ENCODE data around the gene DOCK4. TPM values are rescaled to one million over a fixed set of nuclear protein-coding genes. Genes with fewer than 3 reads are reported as not detected.

DOCK4 gene
- polyA plus RNA-seq, 1 donor (not counting 4 experiments of a cell fraction or from before 2014, with no cell fraction given): 13.9 TPM

GRCh38 chr7:111694376-111694775 is 511.8 kb downstream of the DOCK4 start:
- H4K20me1 ChIP-seq (ENCODE audit: control insufficient read depth, extremely low read depth, insufficient read depth, low read length): no peaks in the 10 kb centered on the region
- H3K9ac ChIP-seq (ENCODE audit: control insufficient read depth, extremely low read depth, insufficient read depth, low read length): no peak overlapping the region
- FAIRE-seq: peak; percentile 13
- no peak overlapping the region for H3K4me3 ChIP-seq (ENCODE audit: control insufficient read depth in 2 of 3, extremely low read depth in 1 of 3, insufficient read depth in 2 of 3, low read depth in 1 of 3, low read length in 3 of 3)
- H3K27me3 ChIP-seq (ENCODE audit: control insufficient read depth, extremely low read depth, insufficient read depth, low read length): no peaks in the 10 kb centered on the region
- no peaks in the 10 kb centered on the region for H3K79me2 ChIP-seq (ENCODE audit: control insufficient read depth, insufficient read depth, low read length)
- TF ChIP-seq EZH2 (IDR thresholded peaks at IDR 0.05; ENCODE audit: low read length): no peak
- TF ChIP-seq, protein P1, sequence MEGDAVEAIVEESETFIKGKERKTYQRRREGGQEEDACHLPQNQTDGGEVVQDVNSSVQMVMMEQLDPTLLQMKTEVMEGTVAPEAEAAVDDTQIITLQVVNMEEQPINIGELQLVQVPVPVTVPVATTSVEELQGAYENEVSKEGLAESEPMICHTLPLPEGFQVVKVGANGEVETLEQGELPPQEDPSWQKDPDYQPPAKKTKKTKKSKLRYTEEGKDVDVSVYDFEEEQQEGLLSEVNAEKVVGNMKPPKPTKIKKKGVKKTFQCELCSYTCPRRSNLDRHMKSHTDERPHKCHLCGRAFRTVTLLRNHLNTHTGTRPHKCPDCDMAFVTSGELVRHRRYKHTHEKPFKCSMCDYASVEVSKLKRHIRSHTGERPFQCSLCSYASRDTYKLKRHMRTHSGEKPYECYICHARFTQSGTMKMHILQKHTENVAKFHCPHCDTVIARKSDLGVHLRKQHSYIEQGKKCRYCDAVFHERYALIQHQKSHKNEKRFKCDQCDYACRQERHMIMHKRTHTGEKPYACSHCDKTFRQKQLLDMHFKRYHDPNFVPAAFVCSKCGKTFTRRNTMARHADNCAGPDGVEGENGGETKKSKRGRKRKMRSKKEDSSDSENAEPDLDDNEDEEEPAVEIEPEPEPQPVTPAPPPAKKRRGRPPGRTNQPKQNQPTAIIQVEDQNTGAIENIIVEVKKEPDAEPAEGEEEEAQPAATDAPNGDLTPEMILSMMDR (optimal IDR thresholded peaks at IDR 0.05 in 1 of 3, IDR thresholded peaks at IDR 0.05 in 1 of 3, conservative IDR thresholded peaks at IDR 0.05 in 1 of 3; ENCODE audit: extremely low read depth in 1 of 3, insufficient read depth in 2 of 3, low read length in 3 of 3): no peak
- H3K9me3 ChIP-seq (ENCODE audit: control insufficient read depth, low read depth, low read length): no peaks in the 10 kb centered on the region
- H3K9me1 ChIP-seq (ENCODE audit: control insufficient read depth, extremely low read depth, insufficient read depth, low read length): no peaks in the 10 kb centered on the region
- H2AFZ ChIP-seq (ENCODE audit: control insufficient read depth, low read length): no peak overlapping the region
- dilution Hi-C loops (cut with MboI; ENCODE audit: extremely low pct_ligation_motif_present, low sequenced_read_pairs): no loop called here
- H3K4me2 ChIP-seq (ENCODE audit: control insufficient read depth, extremely low read depth, insufficient read depth, low read depth, low read length): no peak overlapping the region
- H3K27ac ChIP-seq (ENCODE audit: control insufficient read depth, insufficient read depth, low read length): no peak overlapping the region
- H3K4me1 ChIP-seq (ENCODE audit: control insufficient read depth, extremely low read depth, insufficient read depth, low read length): no peaks in the 10 kb centered on the region
- no peak for DNase-seq (ENCODE audit: low read depth, low spot score)
- no peaks in the 10 kb centered on the region for H3K36me3 ChIP-seq (ENCODE audit: control insufficient read depth in 2 of 2, extremely low read depth in 1 of 2, insufficient read depth in 2 of 2, low read length in 2 of 2)

DNA sequence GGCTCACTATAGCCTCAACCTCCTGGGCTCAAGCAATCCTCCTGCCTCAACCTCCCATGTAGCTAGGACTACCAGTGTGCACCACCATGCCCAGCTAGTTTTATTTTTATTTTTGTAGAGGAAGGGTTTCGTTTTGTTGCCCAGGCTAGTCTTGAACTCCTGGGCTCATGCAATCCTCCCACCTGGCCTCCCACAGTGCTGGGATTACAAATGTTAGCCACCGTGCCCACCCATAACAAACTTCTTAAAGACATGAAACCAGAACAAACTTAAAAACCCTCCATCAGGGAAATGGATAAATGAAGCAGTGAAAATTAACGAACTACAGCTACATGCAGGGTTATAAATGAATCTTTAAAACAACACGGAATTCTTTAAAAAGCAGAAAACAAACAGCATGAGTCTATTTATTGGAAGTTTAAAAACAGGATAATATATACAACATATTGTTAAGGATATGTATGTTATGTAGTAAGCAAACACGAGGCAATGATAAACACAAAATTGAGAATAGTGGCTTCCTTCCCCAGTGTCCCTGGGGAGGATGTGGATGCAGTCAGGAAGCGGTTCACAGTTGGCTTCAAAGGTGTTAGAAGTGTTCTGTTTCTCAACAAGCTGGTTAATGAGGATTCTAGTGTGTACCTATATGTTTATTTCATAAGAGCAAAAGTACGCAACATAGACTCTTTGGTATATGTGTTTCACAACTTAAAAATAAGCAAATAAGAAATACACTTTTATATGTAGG is 515.7 kb downstream of the DOCK4 start:
- dilution Hi-C loops (cut with MboI; ENCODE audit: extremely low pct_ligation_motif_present, low sequenced_read_pairs): no loop called here
- Histone ChIP-seq H3K4me1 (ENCODE audit: control insufficient read depth, extremely low read depth, insufficient read depth, low read length) (no peaks in the 10 kb centered on the region), H4K20me1 (ENCODE audit: control insufficient read depth, extremely low read depth, insufficient read depth, low read length) (no peaks in the 10 kb centered on the region), H2AFZ (ENCODE audit: control insufficient read depth, low read length) (no peak overlapping the region), H3K36me3 (ENCODE audit: control insufficient read depth in 2 of 2, extremely low read depth in 1 of 2, insufficient read depth in 2 of 2, low read length in 2 of 2) (no peaks in the 10 kb centered on the region), H3K27me3 (ENCODE audit: control insufficient read depth, extremely low read depth, insufficient read depth, low read length) (no peaks in the 10 kb centered on the region), H3K9ac (ENCODE audit: control insufficient read depth, extremely low read depth, insufficient read depth, low read length) (no peak overlapping the region), H3K9me1 (ENCODE audit: control insufficient read depth, extremely low read depth, insufficient read depth, low read length) (no peaks in the 10 kb centered on the region), H3K79me2 (ENCODE audit: control insufficient read depth, insufficient read depth, low read length) (no peaks in the 10 kb centered on the region), H3K9me3 (ENCODE audit: control insufficient read depth, low read depth, low read length) (no peaks in the 10 kb centered on the region), H3K4me2 (ENCODE audit: control insufficient read depth, extremely low read depth, insufficient read depth, low read depth, low read length) (no peak overlapping the region), H3K4me3 (ENCODE audit: control insufficient read depth in 2 of 3, extremely low read depth in 1 of 3, insufficient read depth in 2 of 3, low read depth in 1 of 3, low read length in 3 of 3) (no peak overlapping the region), H3K27ac (ENCODE audit: control insufficient read depth, insufficient read depth, low read length) (no peak overlapping the region)
- FAIRE-seq: no peak
- DNase-seq (ENCODE audit: low read depth, low spot score): no peak
- TF ChIP-seq EZH2 (IDR thresholded peaks at IDR 0.05; ENCODE audit: low read length): no peak
- TF ChIP-seq, protein P1 (optimal IDR thresholded peaks at IDR 0.05 in 1 of 3, IDR thresholded peaks at IDR 0.05 in 1 of 3, conservative IDR thresholded peaks at IDR 0.05 in 1 of 3; ENCODE audit: extremely low read depth in 1 of 3, insufficient read depth in 2 of 3, low read length in 3 of 3): no peak
